HG02588 (cell line): ENCODE data around the gene CCL14.

ENCODE experiments used
- ATAC-seq: cut with Tn5 transposase; IDR thresholded peaks from one replicate; pipeline ENCODE4 v1.9.1; 2021; ENCODE audit warnings: mild to moderate bottlenecking, moderate library complexity; ENCODE audit not compliant: unreplicated experiment

Gene CCL14

DNA sequence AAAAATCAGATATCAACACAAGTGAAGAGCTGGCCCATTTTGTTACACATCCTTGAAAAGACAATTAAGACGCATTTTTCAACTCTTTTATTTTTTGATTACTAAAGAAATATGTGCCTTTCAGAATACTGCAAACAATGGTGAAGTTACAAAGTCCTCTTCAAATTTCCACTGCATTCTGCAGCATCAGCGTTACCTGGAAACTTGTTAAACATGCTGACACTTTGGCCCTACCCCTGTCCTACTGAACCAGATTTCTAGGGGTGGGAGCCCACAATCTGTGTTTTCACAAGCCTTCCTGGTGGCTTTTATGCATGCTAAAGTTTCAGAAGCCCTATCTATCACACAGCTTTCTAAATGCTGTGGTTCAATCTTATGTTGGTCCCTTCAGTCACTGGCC is 4.5 kb upstream of the CCL14 start:
- no peak for ATAC-seq

DNA sequence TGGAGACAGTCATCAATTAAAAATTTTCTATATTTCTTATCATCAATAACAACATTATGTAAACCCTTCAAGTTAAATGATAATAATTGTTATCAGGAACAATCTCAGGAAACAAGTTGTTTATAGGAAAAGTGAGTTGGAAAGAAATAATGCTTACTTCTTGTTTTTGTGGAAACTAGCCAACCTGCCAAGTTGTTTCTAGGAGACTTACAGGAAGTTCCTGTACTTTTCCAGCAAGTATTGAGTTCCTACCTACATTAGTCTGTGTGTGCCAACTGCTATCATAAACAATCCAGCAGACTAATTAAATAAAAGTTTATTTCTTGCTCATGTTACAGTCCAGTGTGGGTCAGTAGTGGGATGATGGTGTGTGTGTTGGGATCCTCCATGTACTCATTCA is 1.6 kb upstream of the CCL14 start:
- no peak for ATAC-seq

DNA sequence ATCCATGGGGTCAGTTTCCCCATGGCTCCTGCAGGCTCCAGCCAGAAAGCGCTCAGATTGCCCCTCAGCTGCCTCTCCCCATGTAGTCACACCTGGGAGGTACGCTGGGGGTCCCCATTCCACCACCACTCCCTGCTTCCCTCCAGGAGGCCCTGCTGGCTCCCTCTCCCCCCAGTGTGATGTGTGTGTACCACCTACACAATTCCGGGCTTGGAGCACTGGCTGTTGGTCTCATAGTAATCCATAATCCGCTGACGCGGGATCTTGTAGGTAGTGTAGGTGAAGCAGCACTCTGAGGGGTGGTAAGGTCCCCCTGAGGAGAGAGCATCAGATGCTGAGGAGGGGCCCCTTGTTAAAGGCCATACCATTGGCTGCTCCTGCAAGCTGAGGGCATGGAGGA is 2.4 kb downstream of the CCL14 start:
- no peak for ATAC-seq

DNA sequence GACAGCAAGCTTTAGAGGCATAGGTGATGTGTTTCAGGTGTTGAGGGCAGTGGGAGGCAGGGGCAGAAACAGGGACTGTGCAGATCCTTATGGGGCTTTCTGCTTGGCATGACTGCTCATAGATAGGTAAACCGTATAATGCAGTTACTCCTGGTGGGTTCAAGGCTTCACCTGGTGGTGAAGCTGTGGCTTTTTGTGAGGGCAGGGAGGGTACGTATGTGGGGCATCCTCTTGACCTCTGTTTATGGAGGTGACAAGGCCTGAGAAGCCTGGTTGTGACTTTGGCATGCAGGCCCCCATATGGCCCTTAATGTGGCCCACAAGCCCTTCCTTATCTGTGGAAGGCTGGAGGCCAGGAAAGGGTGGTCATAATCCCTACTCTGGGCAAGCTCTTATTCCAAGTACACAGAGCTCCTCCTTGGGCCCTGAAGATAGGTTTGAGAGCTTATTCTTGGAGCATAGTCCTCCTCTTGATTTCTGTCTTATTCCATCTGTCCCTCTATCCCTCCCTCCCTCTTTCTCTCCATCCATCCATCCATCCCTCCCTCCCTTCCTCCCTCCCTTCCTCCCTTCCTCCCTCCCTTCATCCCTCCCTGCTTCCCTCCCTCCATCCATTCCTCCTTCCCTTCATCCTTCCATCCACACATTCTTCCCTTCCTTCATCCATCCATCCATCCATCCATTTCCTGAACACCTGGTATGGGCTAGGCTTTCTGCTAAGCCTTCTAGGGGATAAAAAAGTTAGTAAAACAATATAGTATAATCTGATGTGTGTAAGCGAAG is 3.9 kb downstream of the CCL14 start:
- ATAC-seq = no peak

GRCh38 chr17:35981908-35982330 is 4.6 kb downstream of the CCL14 start:
- no peak for ATAC-seq

- ATAC-seq = no peak
Observed at GRCh38 chr17:35981246-35981645, 5.3 kb downstream of the CCL14 start, which contains the start of gene CCL16. Gene CCL16 (minus strand): TSS chr17:35981497. CDS start chr17:35981420, 77 bp downstream.

DNA sequence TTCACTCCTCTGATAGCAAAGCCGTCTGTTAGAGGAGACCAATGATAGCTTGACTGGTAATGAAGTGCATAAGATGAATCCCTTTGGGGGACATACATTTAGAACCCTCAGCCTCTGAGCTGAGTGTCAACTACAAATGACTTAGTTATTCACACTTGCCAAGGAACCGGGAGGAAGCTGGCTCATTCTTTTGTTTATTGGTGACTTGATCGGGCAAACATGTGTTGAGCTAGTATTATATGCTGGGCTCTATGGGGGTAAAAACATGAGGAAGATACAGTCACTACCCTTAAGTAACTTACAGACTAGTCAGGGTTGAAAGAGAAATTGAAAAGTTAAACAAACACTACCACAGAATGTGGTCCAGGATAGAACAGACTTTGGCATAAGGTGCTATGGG is 8.2 kb downstream of the CCL14 start:
- no peak for ATAC-seq

DNA sequence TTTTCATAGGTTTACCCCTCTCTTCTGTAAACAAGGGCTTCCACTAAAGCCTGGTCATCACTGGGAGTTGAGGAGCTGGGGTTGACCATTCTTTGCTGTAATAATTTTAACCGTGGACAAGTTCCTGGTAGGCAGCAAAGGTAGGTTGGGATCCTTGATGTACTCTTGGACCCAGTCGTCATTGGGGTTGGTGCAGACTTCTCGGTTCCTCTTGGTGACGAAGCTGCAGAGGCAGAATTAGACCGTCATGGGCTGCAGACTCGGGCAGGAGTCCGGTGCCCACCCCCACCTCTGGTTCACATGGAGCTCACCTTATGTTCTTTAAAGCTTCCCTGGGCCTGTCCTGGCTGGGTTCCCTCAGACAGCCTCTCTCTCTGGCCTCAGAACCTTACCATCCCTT is 9.0 kb downstream of the CCL14 start:
- no peak for ATAC-seq

GRCh38 chr17:35973333-35974260 is 12.9 kb downstream of the CCL14 start:
- no peak for ATAC-seq

GRCh38 chr17:35972945-35973332 is 13.6 kb downstream of the CCL14 start:
- ATAC-seq = no peak

- ATAC-seq = no peak
Observed at GRCh38 chr17:35972535-35972934, 14.0 kb downstream of the CCL14 start.

DNA sequence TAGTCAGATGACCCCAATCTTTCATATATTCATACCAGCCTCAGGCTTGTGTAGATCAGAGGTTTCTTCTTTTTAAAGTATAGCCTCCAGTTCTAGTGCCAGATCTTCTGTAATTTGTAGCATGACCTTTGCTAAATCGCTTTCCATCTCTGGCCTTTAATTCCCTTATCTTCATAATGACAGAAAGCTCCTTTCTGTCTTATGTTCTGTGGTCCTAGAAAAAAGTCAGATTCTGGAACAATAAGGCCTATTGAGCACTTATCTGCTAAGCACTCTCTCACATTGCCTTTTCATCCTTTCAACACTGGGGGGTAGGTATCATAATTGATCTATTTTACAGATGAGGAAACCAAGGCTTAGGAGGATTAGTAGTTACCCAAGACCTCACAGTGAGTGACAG is 14.5 kb downstream of the CCL14 start:
- no peak for ATAC-seq

GRCh38 chr17:35969558-35970380 is 16.8 kb downstream of the CCL14 start:
- ATAC-seq = no peak

DNA sequence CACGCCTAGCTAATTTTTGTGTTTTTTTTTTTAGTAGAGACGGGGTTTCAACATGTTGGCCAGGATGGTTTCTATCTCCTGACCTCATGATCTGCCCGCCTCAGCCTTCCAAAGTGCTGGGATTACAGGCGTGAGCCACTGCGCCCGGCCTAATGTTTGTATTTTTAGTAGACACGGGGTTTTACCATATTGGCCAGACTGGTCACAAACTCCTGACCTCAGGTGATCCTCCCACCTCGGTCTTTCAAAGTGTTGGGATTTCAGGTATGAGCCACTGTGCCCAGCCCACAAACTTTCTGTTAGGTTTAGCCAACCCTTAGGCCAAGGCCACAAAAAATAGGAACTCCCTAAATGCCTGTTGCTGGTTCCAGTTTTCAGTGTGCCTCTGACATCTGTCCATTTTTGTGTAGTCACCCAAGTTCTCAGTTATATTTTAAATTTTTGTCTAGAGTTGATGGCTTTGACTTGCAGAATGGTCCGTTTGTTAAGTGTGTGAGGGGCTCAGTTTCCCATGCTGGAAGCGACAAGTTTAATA is 17.9 kb downstream of the CCL14 start:
- no peak for ATAC-seq

DNA sequence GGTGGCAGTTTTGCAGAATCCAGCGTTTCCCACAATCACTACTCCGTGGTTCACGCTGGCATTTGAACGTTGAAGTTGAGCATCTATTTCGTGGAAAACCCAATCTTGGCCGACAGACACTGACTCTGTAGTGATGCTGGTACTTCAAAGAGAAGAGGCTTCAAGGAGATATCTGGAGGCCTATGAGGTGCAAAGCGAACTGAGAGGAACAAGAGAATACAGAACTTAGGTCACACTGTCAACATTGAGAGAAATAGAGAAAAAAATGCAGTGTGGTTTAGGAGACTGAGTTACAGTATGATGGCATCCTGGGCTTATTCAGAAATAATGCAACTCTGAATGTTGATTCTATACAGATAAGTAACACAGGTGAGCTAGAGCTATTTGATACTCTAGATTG is 21.3 kb downstream of the CCL14 start:
- ATAC-seq = no peak

DNA sequence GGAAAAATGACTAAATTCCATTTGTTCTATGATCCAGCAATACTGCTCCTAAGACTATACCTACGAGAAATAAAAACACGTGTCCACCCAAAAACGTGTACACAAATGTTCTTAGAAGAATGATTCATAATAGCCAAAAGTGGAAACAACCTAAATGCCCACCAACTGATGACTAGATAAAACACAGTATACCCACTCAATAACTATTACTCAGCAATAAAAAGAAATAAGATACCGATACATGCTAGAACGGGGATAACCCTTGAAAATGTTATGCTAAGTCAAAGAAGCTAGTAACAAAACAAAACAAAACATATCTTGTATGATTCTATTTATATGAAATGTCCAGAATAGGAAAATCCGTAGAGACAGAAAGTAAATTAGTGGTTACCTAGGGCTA is 22.9 kb downstream of the CCL14 start:
- ATAC-seq = no peak

DNA sequence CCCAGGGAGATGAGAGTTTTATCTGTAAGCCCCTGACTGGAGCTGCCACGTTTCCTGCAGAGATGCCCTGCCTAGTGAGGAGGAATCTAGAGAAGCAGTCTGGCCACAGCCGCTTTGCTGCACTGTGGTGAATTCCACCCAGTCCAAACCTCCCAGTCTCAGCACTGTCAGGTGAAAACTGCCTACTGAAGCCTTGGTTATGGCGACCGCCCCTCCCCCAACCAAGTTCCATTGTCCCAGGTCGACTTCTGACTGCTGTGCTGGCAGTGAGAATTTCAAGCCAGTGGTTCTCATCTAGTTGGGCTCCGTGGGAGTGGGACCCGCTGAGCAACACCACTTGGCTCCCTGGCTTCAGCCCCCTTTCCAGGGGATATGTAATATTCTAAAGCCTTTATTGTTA is 32.8 kb downstream of the CCL14 start:
- no peak for ATAC-seq

- ATAC-seq = no peak
Observed at GRCh38 chr17:35949401-35949800, 37.1 kb downstream of the CCL14 start.

DNA sequence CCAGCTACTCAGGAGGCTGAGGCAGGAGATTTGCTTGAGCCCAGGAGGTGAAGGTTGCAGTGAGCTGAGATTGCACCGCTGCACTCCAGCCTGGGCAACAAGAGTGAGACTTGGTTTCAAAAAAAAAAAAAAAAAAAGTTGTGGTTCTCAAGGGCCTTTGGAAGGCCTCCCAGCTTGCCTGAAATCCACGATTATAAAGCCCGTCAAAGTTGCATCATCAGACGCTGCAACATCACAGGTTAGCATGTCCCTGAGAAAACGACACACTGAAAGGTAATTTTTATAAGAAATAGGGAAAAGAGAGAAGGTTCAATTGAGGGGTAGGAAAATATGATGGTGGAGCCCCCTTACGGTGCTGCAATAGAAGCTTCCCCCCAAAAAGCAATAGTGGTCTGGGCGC is 38.4 kb downstream of the CCL14 start:
- no peak for ATAC-seq

DNA sequence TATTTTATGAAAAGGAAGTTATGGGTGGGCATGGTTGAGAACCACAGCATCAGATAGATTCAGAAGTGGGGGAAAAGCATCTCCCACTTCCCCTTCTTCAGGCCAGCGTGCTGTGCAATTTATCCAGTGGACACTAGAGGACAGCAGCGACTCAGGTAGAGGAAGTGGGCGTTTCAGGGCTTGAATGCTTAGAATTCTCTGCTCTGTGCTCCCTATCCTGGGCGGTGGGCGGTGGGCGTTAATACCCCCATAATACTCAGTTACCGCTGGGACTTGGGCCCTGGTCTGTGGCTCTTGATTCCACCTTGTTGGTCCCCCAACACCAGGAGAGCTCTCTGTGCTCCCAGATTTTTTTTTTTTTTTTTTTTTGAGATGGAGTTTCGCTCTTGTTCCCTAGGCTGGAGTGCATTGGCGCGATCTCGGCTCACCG is 39.4 kb downstream of the CCL14 start:
- ATAC-seq = no peak

DNA sequence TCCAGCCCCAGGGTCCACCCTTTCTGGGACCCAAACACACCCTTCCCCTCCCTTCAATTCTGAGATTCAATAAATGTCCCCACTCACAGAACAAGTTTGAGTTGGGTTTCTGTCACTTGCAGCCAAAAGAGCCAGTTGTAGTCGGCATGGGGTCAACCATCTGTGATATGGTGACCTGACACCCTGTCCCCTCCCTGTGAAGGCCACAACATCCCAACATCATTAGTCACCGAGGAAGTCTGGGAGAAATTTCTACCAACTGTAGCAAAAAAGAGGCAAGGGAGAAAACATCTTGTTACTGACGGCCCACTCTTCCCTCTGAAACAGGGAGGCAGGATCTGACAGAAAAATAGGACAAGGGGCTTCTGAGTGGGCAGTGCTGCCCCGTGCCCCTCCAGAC is 42.4 kb downstream of the CCL14 start:
- ATAC-seq = no peak
